NCI-H2029 (cell line): ENCODE results near the gene ZNF423.

Experiments used
- DNase-seq: peaks from one replicate; lab custom pipeline; 2025; lab: John Stamatoyannopoulos, UW

ZNF423 gene

GRCh38 chr16:49622421-49623402, 233.2 kb downstream of the ZNF423 start:
- DNase-seq = no peak

DNA sequence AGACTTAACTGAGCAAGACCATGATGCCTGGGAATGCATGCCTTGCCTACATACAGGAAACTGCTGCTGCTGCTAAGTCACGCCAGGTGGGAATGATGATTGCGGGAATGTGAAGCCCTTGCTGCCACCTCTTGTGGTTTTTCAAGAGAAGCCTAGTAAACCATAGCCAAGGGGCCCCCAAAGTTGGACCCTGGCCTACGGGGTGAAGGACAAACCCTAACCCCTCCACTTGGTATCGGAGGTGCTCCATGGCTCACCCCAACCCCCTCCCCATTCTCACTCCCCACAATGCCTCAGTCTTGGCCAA, 233.9 kb downstream of the ZNF423 start:
- no peak for DNase-seq

DNA sequence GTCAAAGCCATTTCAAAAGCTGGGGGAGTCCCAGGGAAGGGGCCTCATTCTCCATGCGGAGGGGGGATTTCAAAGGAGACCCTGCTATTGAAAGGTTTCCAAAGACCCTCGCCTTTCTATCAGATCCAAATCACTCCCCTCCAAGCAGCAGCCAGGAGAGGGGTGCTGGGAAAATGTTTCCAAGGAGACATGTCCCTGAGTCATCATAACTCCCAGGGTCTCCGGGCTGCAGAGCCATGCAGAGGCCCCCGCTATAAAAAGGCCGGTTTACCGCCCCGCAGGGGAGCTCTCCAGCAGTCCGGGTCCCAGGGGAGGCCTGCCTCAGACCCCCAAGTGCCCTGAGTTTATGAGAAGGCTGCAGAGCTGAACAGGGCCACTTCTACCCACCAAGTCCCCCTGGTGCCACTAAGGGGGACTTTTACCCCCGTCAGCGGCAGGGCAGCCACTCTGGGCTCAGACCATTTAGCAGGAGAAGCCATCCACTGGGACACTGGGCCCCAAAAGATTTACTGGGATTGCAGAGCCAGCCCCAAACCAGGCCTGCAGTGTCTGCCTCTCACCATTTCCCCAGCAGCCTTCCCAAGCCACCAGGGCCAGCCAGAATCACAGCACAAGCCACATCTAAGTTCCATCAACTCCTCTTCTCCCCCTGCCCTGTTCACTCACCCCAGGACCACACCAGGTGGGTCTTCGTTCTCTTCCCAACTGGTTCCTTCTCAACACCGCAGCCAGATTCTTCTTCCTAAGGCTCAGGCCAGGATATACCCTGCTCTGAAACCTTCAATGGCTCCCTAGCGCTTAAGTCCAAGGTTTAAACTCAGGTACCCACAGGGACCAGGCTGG, 234.4 kb downstream of the ZNF423 start:
- no peak for DNase-seq

DNA sequence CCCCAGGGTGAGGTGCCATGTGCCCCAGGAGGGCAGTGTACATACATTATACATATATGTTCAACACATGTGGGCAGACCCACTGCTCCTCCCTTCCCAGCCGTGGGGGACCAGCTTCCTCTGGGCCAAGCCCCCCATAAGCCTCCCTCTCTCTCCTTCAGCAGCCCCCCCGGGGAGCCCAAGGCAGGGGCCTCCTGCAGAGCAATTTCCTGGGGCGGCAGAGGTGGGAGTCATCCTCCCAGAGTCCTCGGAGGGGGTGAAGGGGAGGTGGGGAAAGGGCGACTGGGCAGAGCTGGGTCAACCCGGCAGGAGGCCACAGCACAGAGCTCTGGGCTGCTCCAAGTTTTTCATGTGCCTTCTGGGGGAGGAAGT, 235.1 kb downstream of the ZNF423 start:
- DNase-seq = no peak

DNA sequence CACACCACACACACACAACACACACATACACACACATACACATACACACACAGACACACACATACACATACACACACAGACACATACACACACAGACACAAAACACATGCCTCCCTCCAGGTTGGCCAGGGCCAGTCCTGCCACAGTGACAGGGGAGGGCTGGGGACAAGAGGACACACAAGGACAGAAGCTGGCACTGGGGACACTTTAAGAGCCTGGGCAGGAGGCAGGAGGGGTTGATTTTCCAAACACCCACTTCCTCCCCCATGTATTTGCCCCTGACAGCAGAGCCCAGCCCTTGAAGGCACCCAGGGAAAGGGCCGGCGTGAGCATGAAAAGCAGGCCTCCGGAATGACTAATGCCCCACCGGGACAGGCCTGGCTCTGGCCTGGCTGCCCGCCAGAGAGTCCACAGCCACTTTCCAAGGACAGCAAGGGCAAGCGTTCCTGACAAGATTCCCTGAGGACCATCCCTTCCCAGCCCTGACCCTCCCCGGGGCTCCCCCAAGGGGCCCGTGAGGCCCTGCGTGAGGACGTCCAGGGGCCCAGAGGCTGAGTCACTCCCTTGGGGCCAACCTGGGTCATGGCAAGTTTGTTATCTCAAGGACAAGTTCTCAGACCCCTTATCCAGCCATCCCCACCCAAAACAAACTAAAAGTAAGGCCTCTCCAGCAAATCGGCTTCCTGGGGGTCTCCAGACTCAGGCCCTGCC, 235.6 kb downstream of the ZNF423 start:
- no peak for DNase-seq

- no peak for DNase-seq
Observed at GRCh38 chr16:49619811-49620157, 236.1 kb downstream of the ZNF423 start.

DNA sequence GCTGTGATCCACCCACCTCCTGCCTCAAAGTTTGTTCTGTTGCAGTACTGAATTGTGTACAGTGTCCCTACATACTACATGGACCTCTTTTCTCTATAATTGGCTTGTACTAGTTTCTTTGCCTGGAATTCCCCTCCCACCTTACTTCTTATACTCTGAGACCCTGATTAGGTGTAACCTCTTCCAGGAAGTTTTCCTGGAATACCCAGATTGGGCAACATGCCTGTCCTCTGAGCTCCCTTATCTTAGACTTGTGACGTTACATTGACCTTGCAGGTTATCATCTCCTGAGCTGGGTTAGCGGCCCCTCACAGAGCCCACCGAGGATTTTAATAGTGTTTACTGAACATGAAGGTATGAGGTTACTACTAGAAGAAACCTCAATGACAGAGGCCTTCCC, 237.0 kb downstream of the ZNF423 start:
- no peak for DNase-seq

GRCh38 chr16:49617710-49618330, 238.1 kb downstream of the ZNF423 start:
- no peak for DNase-seq

DNA sequence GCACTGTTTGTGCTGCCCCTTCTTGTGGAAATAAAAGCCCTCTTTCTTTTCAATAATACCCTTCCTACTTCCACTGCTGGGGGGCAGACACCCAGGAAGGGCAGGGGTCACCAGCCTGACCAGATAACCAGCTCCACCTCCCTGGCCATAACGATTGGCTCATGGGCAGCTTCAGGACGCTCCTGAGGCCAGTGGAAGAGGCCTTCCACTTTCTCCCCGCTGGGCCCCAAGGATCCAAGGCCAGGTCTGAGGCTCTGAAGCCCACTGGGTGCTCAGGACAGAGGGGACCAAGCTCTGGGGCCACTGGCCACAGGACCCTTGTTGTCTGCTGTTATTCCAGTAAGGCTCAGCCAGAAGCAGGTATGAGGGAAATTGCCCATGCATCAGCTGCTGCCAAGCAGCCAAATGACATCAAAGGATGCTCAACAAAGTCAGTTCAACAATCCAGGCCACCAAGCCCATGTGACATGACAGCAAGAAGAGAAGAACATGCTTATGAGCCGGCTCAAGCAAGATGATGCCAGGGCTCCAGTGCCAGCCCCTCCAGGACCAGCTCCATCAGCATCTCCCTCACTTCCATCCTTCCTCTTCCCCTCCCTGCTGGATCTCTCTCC, 238.8 kb downstream of the ZNF423 start:
- no peak for DNase-seq

DNA sequence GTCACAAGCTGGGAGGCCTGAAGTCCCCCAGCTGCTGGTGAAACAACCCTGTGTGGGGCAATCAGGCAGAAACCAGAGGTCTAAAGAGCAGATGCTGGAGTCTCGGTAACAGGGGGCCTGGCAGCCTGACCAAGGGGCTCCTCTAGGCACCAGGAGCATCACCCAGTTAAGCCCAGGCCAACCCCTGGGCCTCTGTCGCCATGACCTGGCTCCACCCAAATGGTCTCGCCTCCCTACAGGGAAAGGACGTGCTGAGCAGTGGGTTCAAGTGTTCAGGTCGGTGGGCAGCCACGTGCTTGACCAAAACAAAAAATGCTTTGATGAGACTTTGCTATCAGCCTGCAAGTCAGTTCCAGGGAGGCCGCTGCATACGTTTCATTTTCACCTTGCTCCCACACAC, 240.3 kb downstream of the ZNF423 start:
- no peak for DNase-seq

DNA sequence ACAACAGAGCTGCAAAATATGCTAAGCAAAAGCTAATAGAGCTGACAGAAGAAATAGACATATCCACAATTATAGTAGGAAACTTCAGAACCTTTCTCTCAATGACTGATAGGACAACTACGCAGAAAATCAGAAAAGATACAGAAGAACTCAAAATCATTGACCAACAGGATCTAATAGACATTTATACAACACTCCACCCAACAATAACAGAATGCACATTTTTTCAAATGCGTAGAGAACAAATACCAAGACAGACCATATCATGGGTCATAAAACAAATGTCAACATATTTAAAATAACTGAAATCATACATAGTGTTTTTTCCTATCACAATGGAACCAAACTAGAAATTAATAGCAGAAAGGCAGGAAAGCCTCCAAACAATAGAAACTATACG, 244.9 kb downstream of the ZNF423 start:
- no peak for DNase-seq

DNA sequence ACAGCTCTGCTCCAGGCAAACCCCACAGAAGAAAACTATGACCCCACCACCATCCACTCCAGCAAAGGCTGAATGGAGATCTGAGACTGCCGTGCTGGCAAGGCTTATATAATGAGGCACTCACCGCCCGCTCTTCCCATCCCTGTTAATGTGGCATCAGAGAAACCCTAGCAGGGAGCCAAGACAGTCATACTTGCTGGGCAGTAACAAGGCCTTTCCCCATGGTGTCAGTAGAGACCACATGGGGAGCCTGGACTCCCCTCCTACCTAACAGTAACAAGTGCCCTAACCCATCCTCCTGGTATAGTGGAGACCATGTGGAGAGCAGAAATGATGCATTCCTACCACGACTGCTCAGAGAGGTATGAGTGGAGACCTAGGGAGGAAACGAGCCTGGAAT, 247.1 kb downstream of the ZNF423 start:
- no peak for DNase-seq

DNA sequence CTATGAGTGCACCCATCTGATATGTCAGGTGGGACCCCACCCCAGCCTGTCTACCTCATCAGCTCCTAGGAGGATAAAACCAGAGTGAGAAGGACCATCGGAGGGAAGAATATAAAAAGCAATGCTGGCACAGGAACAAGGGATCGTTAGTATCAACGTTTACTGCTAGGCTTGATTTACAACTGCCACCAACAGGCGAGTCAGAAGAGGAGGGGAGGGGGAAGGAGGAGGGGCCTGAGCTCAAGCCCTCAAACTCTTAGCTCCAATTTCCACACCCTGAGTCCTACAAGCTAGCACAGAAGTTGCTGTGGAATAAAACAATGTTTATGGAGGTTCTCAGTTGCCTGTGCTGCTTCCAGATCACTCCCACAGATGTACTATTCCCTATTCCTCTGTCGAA, 247.8 kb downstream of the ZNF423 start:
- DNase-seq = no peak

DNA sequence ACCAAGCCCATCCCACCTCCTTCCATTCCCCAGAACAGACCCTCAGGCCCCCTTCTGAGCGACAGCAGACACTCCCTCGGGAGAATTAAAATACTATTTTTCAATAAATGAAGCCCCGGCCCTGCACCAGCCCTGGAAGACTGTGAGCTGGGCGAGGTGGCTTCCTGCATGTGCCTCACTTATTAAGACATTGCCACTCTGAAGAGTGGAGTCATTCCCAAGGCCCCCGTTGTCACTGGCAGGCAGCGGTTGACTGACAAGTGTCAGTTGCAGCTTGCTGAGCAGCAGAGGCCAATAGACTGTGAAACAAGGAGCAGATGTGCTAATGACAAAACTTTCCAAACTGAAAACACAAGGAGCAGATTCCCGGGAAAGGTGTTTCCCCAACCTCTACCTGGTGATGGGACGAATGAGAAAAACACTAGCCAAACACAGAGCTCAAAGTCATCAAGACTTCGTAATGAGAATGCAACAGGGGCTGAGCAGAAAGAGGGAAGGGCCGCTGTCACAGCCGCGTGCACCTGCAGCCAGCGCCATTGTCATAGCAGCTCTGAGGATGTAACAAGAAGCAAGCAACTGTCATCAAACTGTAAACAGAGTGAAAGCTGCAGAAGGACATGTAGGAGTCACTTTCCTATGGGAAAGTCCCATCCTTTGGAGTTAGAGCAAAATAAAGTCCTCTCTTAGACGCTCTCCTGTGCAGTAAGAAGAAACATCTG, 250.2 kb downstream of the ZNF423 start:
- DNase-seq = no peak

DNA sequence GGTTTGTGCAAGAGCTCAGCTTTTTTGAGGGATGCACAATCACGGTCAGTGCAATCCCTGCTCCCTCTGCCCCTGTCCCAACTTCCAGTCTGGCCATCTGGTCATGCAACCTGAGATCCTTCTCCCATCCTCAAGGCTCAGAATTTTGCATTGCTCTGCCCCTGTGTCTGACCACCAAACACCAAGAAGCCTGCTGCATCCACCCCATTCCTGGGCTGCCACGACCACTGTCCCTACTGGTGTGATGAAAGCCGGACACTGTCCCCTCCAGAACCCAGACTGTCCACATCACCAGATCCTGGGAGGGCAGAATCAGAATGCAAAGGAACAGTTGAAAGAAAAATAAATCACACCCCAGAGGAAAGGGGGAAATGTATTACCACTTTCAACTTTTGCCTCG, 251.3 kb downstream of the ZNF423 start:
- DNase-seq = no peak

GRCh38 chr16:49603956-49604355, 252.0 kb downstream of the ZNF423 start:
- no peak for DNase-seq

DNA sequence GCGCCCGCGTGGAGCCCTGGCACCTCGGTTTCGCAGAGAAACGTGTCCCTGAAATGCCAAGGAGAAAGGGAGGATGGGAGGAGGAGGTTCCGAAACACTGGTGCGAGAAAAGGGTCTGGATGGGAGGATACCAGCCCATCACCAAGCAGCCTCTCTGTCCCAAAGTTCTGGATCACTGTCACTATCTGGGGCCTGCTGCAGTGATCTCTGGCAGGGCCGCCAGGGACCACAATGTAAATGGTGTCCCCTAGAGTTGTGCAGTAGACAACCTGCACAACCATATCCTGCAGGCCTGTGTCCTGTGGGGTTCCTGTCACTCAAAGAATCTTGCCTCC, 253.0 kb downstream of the ZNF423 start:
- DNase-seq = no peak

DNA sequence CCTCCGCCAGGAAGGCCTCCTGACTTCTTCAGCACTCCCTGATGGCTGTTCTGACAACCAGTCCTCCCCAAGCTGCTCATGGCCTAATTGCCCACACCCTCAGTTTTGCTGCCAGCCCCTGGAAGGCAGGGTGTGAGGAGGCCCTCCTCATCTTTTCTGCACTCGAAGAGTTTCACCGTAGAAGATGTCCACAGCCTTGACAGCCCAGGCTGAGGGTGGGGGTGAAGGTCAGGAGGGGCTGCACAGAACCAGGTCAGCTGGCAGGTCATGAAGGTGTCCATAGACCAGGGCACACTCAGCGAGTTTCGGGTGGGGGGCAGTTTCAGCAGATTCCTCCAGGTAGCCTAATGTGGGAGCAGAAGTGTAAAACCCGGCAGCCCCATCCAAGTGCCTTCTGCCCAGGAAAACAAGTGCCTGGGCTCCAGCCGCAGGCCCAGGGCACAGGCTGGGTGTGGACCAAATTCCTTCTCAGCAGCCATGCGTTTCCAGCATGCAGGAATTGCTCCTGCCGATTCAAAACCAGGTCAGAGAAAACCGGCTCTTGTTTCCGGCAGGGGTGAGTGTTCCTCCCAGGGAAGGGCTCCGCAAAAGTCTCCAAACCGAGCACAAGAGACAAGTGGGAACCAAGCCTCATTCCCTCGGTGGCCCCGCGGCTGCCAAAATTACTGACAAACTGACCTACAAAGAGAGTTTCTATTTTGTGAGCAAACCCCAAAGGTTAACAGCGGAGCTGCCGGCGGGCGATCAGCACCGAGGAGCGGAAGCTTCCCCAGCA, 253.5 kb downstream of the ZNF423 start:
- DNase-seq = no peak

- DNase-seq = no peak
Observed at GRCh38 chr16:49601576-49601975, 254.3 kb downstream of the ZNF423 start.

GRCh38 chr16:49600976-49601375, 254.9 kb downstream of the ZNF423 start:
- no peak for DNase-seq

DNA sequence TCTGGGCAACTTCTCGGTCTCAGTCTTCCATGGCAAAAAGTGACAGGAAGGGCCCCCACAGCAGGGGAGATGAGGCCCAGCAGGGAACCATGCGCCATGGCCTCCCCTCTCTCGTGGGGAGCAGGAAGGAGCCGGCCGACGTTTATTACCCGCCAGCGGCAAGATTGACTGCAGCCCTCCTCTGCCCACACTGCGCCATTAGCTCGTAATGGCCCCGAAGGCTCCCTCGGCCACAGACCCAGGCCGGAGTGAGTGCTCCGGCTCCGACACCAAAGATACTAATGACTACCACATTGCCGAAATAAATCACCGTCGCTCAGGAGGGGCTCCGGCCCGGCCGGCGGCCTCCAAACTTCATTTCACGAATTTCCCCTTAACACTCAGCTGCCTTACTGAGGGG, 255.4 kb downstream of the ZNF423 start:
- no peak for DNase-seq
